Measurements from ENCODE around the gene GABBR2.

DNA sequence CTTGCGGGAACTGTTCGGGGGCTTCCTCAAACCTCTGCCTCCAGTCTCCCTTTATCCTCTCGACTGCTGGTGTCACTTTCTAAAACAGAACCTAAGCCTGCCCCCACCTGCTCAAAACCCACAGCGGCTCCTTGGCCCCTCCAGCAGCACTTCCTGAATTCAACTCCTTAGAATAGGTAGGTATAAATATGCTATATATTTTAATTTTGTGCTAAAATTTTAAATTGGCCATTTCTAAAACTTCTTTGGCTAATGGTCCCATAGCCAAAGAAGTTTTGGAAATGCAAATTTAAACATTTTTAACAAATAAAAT is 381.5 kb downstream of the GABBR2 start:
- TF ChIP-seq, protein P1, sequence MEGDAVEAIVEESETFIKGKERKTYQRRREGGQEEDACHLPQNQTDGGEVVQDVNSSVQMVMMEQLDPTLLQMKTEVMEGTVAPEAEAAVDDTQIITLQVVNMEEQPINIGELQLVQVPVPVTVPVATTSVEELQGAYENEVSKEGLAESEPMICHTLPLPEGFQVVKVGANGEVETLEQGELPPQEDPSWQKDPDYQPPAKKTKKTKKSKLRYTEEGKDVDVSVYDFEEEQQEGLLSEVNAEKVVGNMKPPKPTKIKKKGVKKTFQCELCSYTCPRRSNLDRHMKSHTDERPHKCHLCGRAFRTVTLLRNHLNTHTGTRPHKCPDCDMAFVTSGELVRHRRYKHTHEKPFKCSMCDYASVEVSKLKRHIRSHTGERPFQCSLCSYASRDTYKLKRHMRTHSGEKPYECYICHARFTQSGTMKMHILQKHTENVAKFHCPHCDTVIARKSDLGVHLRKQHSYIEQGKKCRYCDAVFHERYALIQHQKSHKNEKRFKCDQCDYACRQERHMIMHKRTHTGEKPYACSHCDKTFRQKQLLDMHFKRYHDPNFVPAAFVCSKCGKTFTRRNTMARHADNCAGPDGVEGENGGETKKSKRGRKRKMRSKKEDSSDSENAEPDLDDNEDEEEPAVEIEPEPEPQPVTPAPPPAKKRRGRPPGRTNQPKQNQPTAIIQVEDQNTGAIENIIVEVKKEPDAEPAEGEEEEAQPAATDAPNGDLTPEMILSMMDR (IDR thresholded peaks at IDR 0.05) = no peak
- TF ChIP-seq POLR2A (IDR thresholded peaks at IDR 0.05) = no peak
